ENCODE measurements around the gene GTF3C5.

DNA sequence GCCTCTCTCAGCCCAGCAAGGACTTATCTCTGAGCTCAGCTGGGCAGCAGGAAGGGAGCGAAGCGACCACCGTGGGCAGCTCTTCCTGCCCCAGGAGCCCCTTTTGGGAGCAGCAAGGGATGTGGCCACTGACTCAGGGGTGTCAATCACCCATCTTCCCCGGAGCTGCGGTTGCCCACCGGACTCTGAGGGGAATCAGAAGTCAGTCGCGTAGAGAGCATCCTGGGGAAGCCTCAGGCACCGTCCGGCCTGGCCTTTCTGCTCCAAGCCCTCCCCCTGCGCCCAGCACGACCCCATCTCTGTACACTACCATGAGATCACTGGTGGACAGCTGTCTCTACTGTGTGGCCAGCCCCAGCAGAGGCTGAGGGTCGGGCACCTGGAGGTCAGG lies 27.7 kb upstream of the GTF3C5 start:
- TF ChIP-seq TEAD4 (CRISPR knock-in tag; IDR thresholded peaks at IDR 0.05) = no peak
- TF ChIP-seq, protein P1, sequence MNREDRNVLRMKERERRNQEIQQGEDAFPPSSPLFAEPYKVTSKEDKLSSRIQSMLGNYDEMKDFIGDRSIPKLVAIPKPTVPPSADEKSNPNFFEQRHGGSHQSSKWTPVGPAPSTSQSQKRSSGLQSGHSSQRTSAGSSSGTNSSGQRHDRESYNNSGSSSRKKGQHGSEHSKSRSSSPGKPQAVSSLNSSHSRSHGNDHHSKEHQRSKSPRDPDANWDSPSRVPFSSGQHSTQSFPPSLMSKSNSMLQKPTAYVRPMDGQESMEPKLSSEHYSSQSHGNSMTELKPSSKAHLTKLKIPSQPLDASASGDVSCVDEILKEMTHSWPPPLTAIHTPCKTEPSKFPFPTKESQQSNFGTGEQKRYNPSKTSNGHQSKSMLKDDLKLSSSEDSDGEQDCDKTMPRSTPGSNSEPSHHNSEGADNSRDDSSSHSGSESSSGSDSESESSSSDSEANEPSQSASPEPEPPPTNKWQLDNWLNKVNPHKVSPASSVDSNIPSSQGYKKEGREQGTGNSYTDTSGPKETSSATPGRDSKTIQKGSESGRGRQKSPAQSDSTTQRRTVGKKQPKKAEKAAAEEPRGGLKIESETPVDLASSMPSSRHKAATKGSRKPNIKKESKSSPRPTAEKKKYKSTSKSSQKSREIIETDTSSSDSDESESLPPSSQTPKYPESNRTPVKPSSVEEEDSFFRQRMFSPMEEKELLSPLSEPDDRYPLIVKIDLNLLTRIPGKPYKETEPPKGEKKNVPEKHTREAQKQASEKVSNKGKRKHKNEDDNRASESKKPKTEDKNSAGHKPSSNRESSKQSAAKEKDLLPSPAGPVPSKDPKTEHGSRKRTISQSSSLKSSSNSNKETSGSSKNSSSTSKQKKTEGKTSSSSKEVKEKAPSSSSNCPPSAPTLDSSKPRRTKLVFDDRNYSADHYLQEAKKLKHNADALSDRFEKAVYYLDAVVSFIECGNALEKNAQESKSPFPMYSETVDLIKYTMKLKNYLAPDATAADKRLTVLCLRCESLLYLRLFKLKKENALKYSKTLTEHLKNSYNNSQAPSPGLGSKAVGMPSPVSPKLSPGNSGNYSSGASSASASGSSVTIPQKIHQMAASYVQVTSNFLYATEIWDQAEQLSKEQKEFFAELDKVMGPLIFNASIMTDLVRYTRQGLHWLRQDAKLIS (CRISPR knock-in tag; IDR thresholded peaks at IDR 0.05; ENCODE audit: borderline replicate concordance) = no peak

All from WTC11 (cell line).